Fibroblast of the aortic adventitia (primary cell): Measurements from ENCODE around the gene SMURF2. TPM values are rescaled to one million over a fixed set of nuclear protein-coding genes. Genes with fewer than 3 reads are reported as not detected.
"Not testable (repeated sequence)": the region's sequence is repeated elsewhere in the genome, so short reads cannot be mapped to it uniquely, and the experiment has no call there.

Experiments used
- DNase-seq: peaks from one replicate; pipeline ENCODE4 v3.0.0-alpha.2; 2010; ENCODE audit warnings: low read depth
- H3K4me3 ChIP-seq: 2 replicates; pipeline ENCODE4 v1.5.1; 2011; ENCODE audit warnings: low read depth, mild to moderate bottlenecking, control low read depth, low read length, moderate library complexity
- CTCF ChIP-seq: IDR thresholded peaks from 2 replicates; pipeline ENCODE4 v1.5.1; 2011; ENCODE audit warnings: mild to moderate bottlenecking, low read length, control low read depth, inconsistent platforms; ENCODE audit not compliant: insufficient read depth
- total RNA-seq: library from RNA; depleted of rRNA; stranded (reverse); fragments of >200 nt; gene quantifications from 2 replicates; pipeline ENCODE4 v1.2.3, GENCODE V29; 2012; ENCODE audit warnings: low replicate concordance

Gene SMURF2
- total RNA-seq, 1 donor, result 90.9 TPM

GRCh38 chr17:64591944-64592343, 70.2 kb downstream of the SMURF2 start:
- no peak for TF ChIP-seq CTCF
- no peak for DNase-seq
- no peak overlapping the region for H3K4me3 ChIP-seq

- no peak for DNase-seq
- no peak for TF ChIP-seq CTCF
These were observed 77.0 kb downstream of the SMURF2 start for GRCh38 chr17:64585146-64585545.

GRCh38 chr17:64583038-64583437, 79.1 kb downstream of the SMURF2 start:
- no peak for TF ChIP-seq CTCF
- DNase-seq, result no peak

More at GRCh38 chr17:64585146-64585545, 77.0 kb downstream of the SMURF2 start:
- no peak overlapping the region for H3K4me3 ChIP-seq

GRCh38 chr17:64580384-64581315, 81.5 kb downstream of the SMURF2 start:
- no peak for TF ChIP-seq CTCF
- H3K4me3 ChIP-seq, result no peak overlapping the region
- DNase-seq, result peak; percentile 60

More at GRCh38 chr17:64583038-64583437, 79.1 kb downstream of the SMURF2 start:
- H3K4me3 ChIP-seq, result no peak overlapping the region

GRCh38 chr17:64579917-64580316, 82.2 kb downstream of the SMURF2 start:
- no peak overlapping the region for H3K4me3 ChIP-seq
- TF ChIP-seq CTCF, result no peak
- DNase-seq, result no peak

GRCh38 chr17:64577025-64577424, 85.1 kb downstream of the SMURF2 start:
- not testable (repeated sequence) for DNase-seq

GRCh38 chr17:64575431-64575830, 86.7 kb downstream of the SMURF2 start:
- TF ChIP-seq CTCF, result no peak
- no peak overlapping the region for H3K4me3 ChIP-seq
- peak; percentile 25 for DNase-seq

More at GRCh38 chr17:64577025-64577424, 85.1 kb downstream of the SMURF2 start:
- H3K4me3 ChIP-seq, result not testable (repeated sequence)
